Gastroesophageal sphincter (tissue), 3 donors: ENCODE measurements around the gene SCRN2.

ENCODE experiments used
- CTCF ChIP-seq, 4 experiments: fragments of 200-600 bp in 2 of 4; fragments of 450-650 bp in 2 of 4; sonication (generic) in 1 of 4; IDR thresholded peaks; one replicate each; pipeline ENCODE4 v1.5.1; 2017 to 2019; ENCODE audit warnings: antibody characterized with exemption in 4 of 4, mild to moderate bottlenecking in 2 of 4, moderate library complexity in 2 of 4
- EP300 ChIP-seq: sonication (generic); formaldehyde crosslinking; IDR thresholded peaks from one replicate; pipeline ENCODE4 v1.6.1; 2017; ENCODE audit warnings: antibody characterized with exemption, mild to moderate bottlenecking
- POLR2A ChIP-seq, 2 donors: fragments of 450-650 bp; IDR thresholded peaks; one replicate each; pipeline ENCODE4 v1.6.1; 2017; ENCODE audit warnings: antibody characterized with exemption in 2 of 2, mild to moderate bottlenecking in 2 of 2, moderate library complexity in 1 of 2
- POLR2AphosphoS5 ChIP-seq: sonication (generic); formaldehyde crosslinking; IDR thresholded peaks from one replicate; pipeline ENCODE4 v1.6.1; 2017; ENCODE audit warnings: antibody characterized with exemption

GRCh38 chr17:47872651-47873161 lies 31.6 kb upstream of the SCRN2 start:
- TF ChIP-seq CTCF (IDR thresholded peaks at IDR 0.05) (no peak), EP300 (no peak), POLR2AphosphoS5 (no peak), POLR2A (IDR thresholded peaks at IDR 0.05) (no peak)
